ENCODE data around the gene GPR107.

Gene GPR107

GRCh38 chr9:130042406-130042884, 11.3 kb upstream of the GPR107 start:
- no peaks in the 10 kb centered on the region for H3K9me3 ChIP-seq
- no peaks in the 10 kb centered on the region for H3K36me3 ChIP-seq
- no peaks in the 10 kb centered on the region for H3K27me3 ChIP-seq
- H3K4me3 ChIP-seq (ENCODE audit: low read depth in 1 of 2, low read length in 1 of 2), result peak overlapping the region; percentile 85 to 87
- H3K4me1 ChIP-seq (ENCODE audit: control insufficient read depth in 1 of 2, insufficient read depth in 1 of 2, low read depth in 1 of 2, low read length in 1 of 2), result peaks cover 73 to 74% of the 10 kb centered on the region in 2 experiments
- peak overlapping the region; percentile 91 for H3K27ac ChIP-seq
- no peak for TF ChIP-seq CTCF (IDR thresholded peaks at IDR 0.05)

GRCh38 chr9:130042885-130043653, 10.6 kb upstream of the GPR107 start, which contains the start of gene FNBP1:
TSS of gene FNBP1 (minus strand) at chr9:130043189. CDS start at chr9:130042975, 214 bp downstream.
- H3K4me3 ChIP-seq (ENCODE audit: low read depth in 1 of 2, low read length in 1 of 2), result peak within 1 kb of the TSS; percentile 85 to 87
- H3K27ac ChIP-seq, result peak within 1 kb of the TSS; percentile 91
- no peaks in the 10 kb centered on the region for H3K36me3 ChIP-seq
- H3K9me3 ChIP-seq, result no peaks in the 10 kb centered on the region
- no peak for TF ChIP-seq CTCF (IDR thresholded peaks at IDR 0.05)
- H3K27me3 ChIP-seq, result no peaks in the 10 kb centered on the region
- H3K4me1 ChIP-seq (ENCODE audit: control insufficient read depth in 1 of 2, insufficient read depth in 1 of 2, low read depth in 1 of 2, low read length in 1 of 2), result peaks cover 69 to 73% of the 10 kb centered on the region in 2 experiments

GRCh38 chr9:130043654-130044623, 9.8 kb upstream of the GPR107 start:
- peaks cover 63 to 66% of the 10 kb centered on the region in 2 experiments for H3K4me1 ChIP-seq (ENCODE audit: control insufficient read depth in 1 of 2, insufficient read depth in 1 of 2, low read depth in 1 of 2, low read length in 1 of 2)

GRCh38 chr9:130045725-130046450, 7.8 kb upstream of the GPR107 start:
- Histone ChIP-seq H3K36me3 (no peaks in the 10 kb centered on the region), H3K27ac (peak overlapping the region; percentile 91), H3K9me3 (no peaks in the 10 kb centered on the region), H3K4me3 (ENCODE audit: low read depth in 1 of 2, low read length in 1 of 2) (peak overlapping the region; percentile 36 to 48), H3K4me1 (ENCODE audit: control insufficient read depth in 1 of 2, insufficient read depth in 1 of 2, low read depth in 1 of 2, low read length in 1 of 2) (peaks cover 44 to 46% of the 10 kb centered on the region in 2 experiments), H3K27me3 (no peaks in the 10 kb centered on the region)
- no peak for TF ChIP-seq CTCF (IDR thresholded peaks at IDR 0.05)

More at GRCh38 chr9:130043654-130044623, 9.8 kb upstream of the GPR107 start:
- H3K27ac ChIP-seq, result peak overlapping the region; percentile 91
- no peaks in the 10 kb centered on the region for H3K36me3 ChIP-seq
- H3K27me3 ChIP-seq, result no peaks in the 10 kb centered on the region
- no peak for TF ChIP-seq CTCF (IDR thresholded peaks at IDR 0.05)
- H3K9me3 ChIP-seq, result no peaks in the 10 kb centered on the region
- H3K4me3 ChIP-seq (ENCODE audit: low read depth in 1 of 2, low read length in 1 of 2), result peak overlapping the region; percentile 85 to 87

Measured in neutrophil (primary cell).